BJ (cell line): Measurements from ENCODE around the gene CUX1. TPM values are rescaled to one million over a fixed set of nuclear protein-coding genes. Genes with fewer than 3 reads are reported as not detected.

ENCODE experiments used
- CTCF ChIA-PET: fragments of 350-600 bp; formaldehyde crosslinking; extraction: SDS; loops from one replicate; lab custom pipeline; 2021; ENCODE audit warnings: antibody characterized with exemption, inconsistent platforms; lab: Yijun Ruan, JAX
- POLR2A ChIA-PET: fragments of 300-600 bp; sonication (Branson Sonifier 250); formaldehyde crosslinking; extraction: SDS; loops from one replicate; lab custom pipeline; 2021; ENCODE audit warnings: antibody characterized with exemption; lab: Charles Lee
- DNase-seq: peaks from one replicate; pipeline ENCODE4 v3.0.0-alpha.2; 2011; ENCODE audit warnings: low read depth
- H3K27me3 ChIP-seq: 2 replicates; pipeline ENCODE4 v1.6.0; 2011; ENCODE audit warnings: low read length; ENCODE audit not compliant: control insufficient read depth, insufficient read depth
- H3K36me3 ChIP-seq: 2 replicates; pipeline ENCODE4 v1.5.1; 2011; ENCODE audit warnings: low read length; ENCODE audit not compliant: control insufficient read depth, insufficient read depth
- H3K4me3 ChIP-seq: 2 replicates; pipeline ENCODE4 v1.5.1; 2011; ENCODE audit warnings: low read depth, mild to moderate bottlenecking, control low read depth, low read length
- CTCF ChIP-seq: IDR thresholded peaks from 2 replicates; pipeline ENCODE4 v1.5.1; 2011; ENCODE audit warnings: low read depth, mild to moderate bottlenecking, control low read depth, inconsistent platforms, low read length, moderate library complexity; ENCODE audit not compliant: insufficient read depth
- polyA plus RNA-seq: library from polyadenylated mRNA; depleted of rRNA; stranded (reverse); fragments of >200 nt; gene quantifications from 2 replicates; pipeline ENCODE4 v1.2.3, GENCODE V29; 2011

CUX1 gene
- polyA plus RNA-seq, 1 experiment: 36.5 TPM

GRCh38 chr7:102210787-102211186 lies 393.4 kb downstream of the CUX1 start:
- Histone ChIP-seq H3K4me3 (no peak overlapping the region), H3K36me3 (peaks cover 11% of the 10 kb centered on the region), H3K27me3 (no peaks in the 10 kb centered on the region)
- CTCF ChIA-PET: no interaction called here
- DNase-seq: no peak
- no peak for TF ChIP-seq CTCF
- POLR2A ChIA-PET: no interaction called here

GRCh38 chr7:102211590-102212550 lies 394.4 kb downstream of the CUX1 start:
- ChIA-PET CTCF (no interaction called here), POLR2A (no interaction called here)

GRCh38 chr7:102214477-102215072 lies 397.1 kb downstream of the CUX1 start:
- Histone ChIP-seq H3K27me3 (no peaks in the 10 kb centered on the region), H3K4me3 (no peak overlapping the region), H3K36me3 (peaks cover 5% of the 10 kb centered on the region)
- ChIA-PET POLR2A (no interaction called here), CTCF (no interaction called here)
- no peak for DNase-seq
- no peak for TF ChIP-seq CTCF

More at GRCh38 chr7:102211590-102212550, 394.4 kb downstream of the CUX1 start:
- DNase-seq: no peak
- H3K36me3 ChIP-seq: peaks cover 9% of the 10 kb centered on the region
- H3K4me3 ChIP-seq: no peak overlapping the region
- no peaks in the 10 kb centered on the region for H3K27me3 ChIP-seq
- no peak for TF ChIP-seq CTCF

- POLR2A ChIA-PET: no interaction called here
- no peak for DNase-seq
- no peak overlapping the region for H3K4me3 ChIP-seq
- H3K27me3 ChIP-seq: no peaks in the 10 kb centered on the region
- CTCF ChIA-PET: no interaction called here
- peaks cover 5% of the 10 kb centered on the region for H3K36me3 ChIP-seq
- TF ChIP-seq CTCF: no peak
These were observed 397.8 kb downstream of the CUX1 start for GRCh38 chr7:102215256-102215655.

- Histone ChIP-seq H3K36me3 (peaks cover 5% of the 10 kb centered on the region), H3K4me3 (no peak overlapping the region), H3K27me3 (no peaks in the 10 kb centered on the region)
- POLR2A ChIA-PET: no interaction called here
- no peak for DNase-seq
- no peak for TF ChIP-seq CTCF
- CTCF ChIA-PET: no interaction called here
These were observed 398.3 kb downstream of the CUX1 start for GRCh38 chr7:102215711-102216110.
